Endothelial cell of umbilical vein (primary cell): ENCODE data around the gene SEPTIN10. TPM values are rescaled to one million over a fixed set of nuclear protein-coding genes. Genes with fewer than 3 reads are reported as not detected.

ENCODE experiments used
- BruUV-seq: library from RNA; stranded (reverse); fragments of 400-500 nt; replicated peaks from 2 replicates; lab custom pipeline; 2021; lab: Mats Ljungman, UMichigan
- CTCF ChIA-PET: fragments of 300-600, 350-600 bp; sonication (Branson Sonifier 250); formaldehyde crosslinking; loops from one replicate; lab custom pipeline; 2021; ENCODE audit warnings: antibody characterized with exemption, inconsistent platforms; lab: Charles Lee
- POLR2A ChIA-PET: fragments of 300-600, 350-600 bp; sonication (Branson Sonifier 250); formaldehyde crosslinking; loops from one replicate; lab custom pipeline; 2021; ENCODE audit warnings: antibody characterized with exemption, inconsistent platforms; lab: Charles Lee
- DNase-seq: peaks from one replicate; pipeline ENCODE4 v3.0.0-alpha.2; 2011; ENCODE audit warnings: low read depth, low spot score
- FAIRE-seq: peaks from 2 replicates; lab custom pipeline; 2011; peaks lifted over from hg19 to GRCh38; lab: Jason Lieb, UNC
- H2AFZ ChIP-seq: 2 replicates; pipeline ENCODE4 v1.6.0; 2012; ENCODE audit warnings: low read depth, low read length, control low read depth, inconsistent platforms
- H3K27ac ChIP-seq: 2 replicates; pipeline ENCODE4 v1.5.1; 2011; ENCODE audit warnings: low read depth, mild to moderate bottlenecking, control low read depth, low read length, moderate library complexity; ENCODE audit not compliant: insufficient read depth
- H3K27me3 ChIP-seq, 2 experiments: 2 replicates each; pipeline versions ENCODE4 v1.6.0 to v1.6.1; 2011; ENCODE audit warnings: low read length in 2 of 2, mixed read lengths in 1 of 2; ENCODE audit not compliant: control insufficient read depth in 2 of 2, insufficient read depth in 2 of 2
- H3K36me3 ChIP-seq, 2 experiments: 2 replicates in 1 of 2; 3 replicates in 1 of 2; pipeline ENCODE4 v1.5.1; 2011; ENCODE audit warnings: low read length in 2 of 2, mild to moderate bottlenecking in 1 of 2, moderate library complexity in 1 of 2; ENCODE audit not compliant: control insufficient read depth in 2 of 2, insufficient read depth in 2 of 2; ENCODE audit errors: extremely low read depth in 1 of 2
- H3K4me1 ChIP-seq: 3 replicates; pipeline ENCODE4 v1.5.1; 2011; ENCODE audit warnings: mild to moderate bottlenecking, low read length; ENCODE audit not compliant: control insufficient read depth, insufficient read depth; ENCODE audit errors: extremely low read depth
- H3K4me2 ChIP-seq: 2 replicates; pipeline ENCODE4 v1.6.1; 2011; ENCODE audit warnings: low read length, control low read depth, mixed read lengths; ENCODE audit not compliant: insufficient read depth
- H3K4me3 ChIP-seq, 3 experiments: fragments of 200-600 bp in 1 of 3; sonication (generic), shearing (Covaris generic) in 1 of 3; replicated peaks in 1 of 3; 2 replicates each; pipeline ENCODE4 v1.5.1; 2011 to 2016; ENCODE audit warnings: control low read depth in 3 of 3, low read length in 3 of 3, mild to moderate bottlenecking in 2 of 3, inconsistent platforms in 1 of 3, low read depth in 1 of 3, moderate library complexity in 1 of 3; ENCODE audit not compliant: insufficient read depth in 1 of 3
- H3K79me2 ChIP-seq: 2 replicates; pipeline ENCODE4 v1.6.0; 2012; ENCODE audit warnings: low read length, inconsistent platforms; ENCODE audit not compliant: control insufficient read depth, insufficient read depth
- H3K9ac ChIP-seq: replicated peaks from 2 replicates; pipeline ENCODE3; 2011; ENCODE audit warnings: low read length, control low read depth; ENCODE audit not compliant: insufficient read depth; ENCODE audit errors: extremely low read depth
- H3K9me1 ChIP-seq: replicated peaks from 3 replicates; pipeline ENCODE4 v1.6.0; 2011; ENCODE audit warnings: mild to moderate bottlenecking, low read length; ENCODE audit not compliant: control insufficient read depth, insufficient read depth; ENCODE audit errors: extremely low read depth
- H3K9me3 ChIP-seq: replicated peaks from 2 replicates; pipeline ENCODE4 v1.5.1; 2012; ENCODE audit warnings: low read length, inconsistent platforms; ENCODE audit not compliant: control insufficient read depth, insufficient read depth
- H4K20me1 ChIP-seq: replicated peaks from 2 replicates; pipeline ENCODE3; 2011; ENCODE audit warnings: mild to moderate bottlenecking, low read length; ENCODE audit not compliant: control insufficient read depth, insufficient read depth; ENCODE audit errors: extremely low read depth
- CTCF ChIP-seq, 2 donors: IDR thresholded peaks; 1 replicate in 1 of 2; 2 replicates in 1 of 2; pipeline ENCODE4 v1.5.1; 2011; ENCODE audit warnings: low read length in 2 of 2, mild to moderate bottlenecking in 2 of 2, moderate library complexity in 2 of 2, control low read depth in 1 of 2, inconsistent platforms in 1 of 2, low read depth in 1 of 2; ENCODE audit not compliant: insufficient read depth in 1 of 2; ENCODE audit errors: extremely low read depth in 1 of 2
- EZH2 ChIP-seq: IDR thresholded peaks from 2 replicates; pipeline ENCODE4 v1.6.1; 2012; ENCODE audit warnings: borderline replicate concordance, low read depth, mild to moderate bottlenecking, moderate library complexity, low read length, inconsistent platforms; ENCODE audit not compliant: severe bottlenecking
- FOS ChIP-seq: IDR thresholded peaks from 2 replicates; pipeline ENCODE4 v1.6.1; 2011; ENCODE audit warnings: mild to moderate bottlenecking, low read length, moderate library complexity, borderline replicate concordance; ENCODE audit not compliant: insufficient read depth
- GATA2 ChIP-seq: IDR thresholded peaks from 2 replicates; pipeline ENCODE4 v1.7.0; 2011; ENCODE audit warnings: low read depth, mild to moderate bottlenecking, moderate library complexity, mixed read lengths, low read length; ENCODE audit not compliant: insufficient read length, insufficient read depth
- JUN ChIP-seq: IDR thresholded peaks from 2 replicates; pipeline ENCODE4 v1.6.1; 2011; ENCODE audit warnings: borderline replicate concordance, low read depth; ENCODE audit not compliant: insufficient read length, insufficient read depth
- MAX ChIP-seq: IDR thresholded peaks from 2 replicates; pipeline ENCODE4 v1.6.1; 2011; ENCODE audit not compliant: insufficient read depth, insufficient read length
- MYC ChIP-seq: IDR thresholded peaks from one replicate; pipeline ENCODE4 v1.6.1; 2011; ENCODE audit warnings: mild to moderate bottlenecking, low read depth, low read length
- POLR2A ChIP-seq: IDR thresholded peaks from 2 replicates; pipeline ENCODE4 v1.6.1; 2012; ENCODE audit warnings: low read depth, mild to moderate bottlenecking, control low read depth, low read length
- POLR2AphosphoS5 ChIP-seq: IDR thresholded peaks from 2 replicates; pipeline ENCODE4 v1.6.1; 2012; ENCODE audit warnings: low read depth, mild to moderate bottlenecking, control low read depth, low read length, moderate library complexity; ENCODE audit not compliant: insufficient read depth
- dilution Hi-C: fragments of 300-500 bp; cut with MboI; formaldehyde crosslinking; loops from one replicate; pipeline ENCODE4 v1.15.0; 2019; ENCODE audit warnings: low sequenced_read_pairs; ENCODE audit not compliant: extremely low pct_ligation_motif_present
- intact Hi-C: fragments of 100-400 bp; cut with micrococcal nuclease; formaldehyde crosslinking; loops from one replicate; pipeline ENCODE4 v1.10.0; 2022
- polyA plus RNA-seq, 4 experiments: library from polyadenylated mRNA; depleted of rRNA in 3 of 4; stranded (reverse) in 3 of 4; unstranded in 1 of 4; fragments of >200 nt; gene quantifications; 2 replicates each; pipeline versions ENCODE4 v1.2.1 to v1.2.3, GENCODE V29; 2011 to 2012; ENCODE audit warnings: missing spikeins in 1 of 4
- total RNA-seq: library from RNA; stranded (reverse); gene quantifications from 2 replicates; pipeline ENCODE4 v1.2.3, GENCODE V29; 2021

SEPTIN10 gene
- total and polyA plus RNA-seq, 2 donors (not counting 3 experiments of a cell fraction or from before 2014, with no cell fraction given) = 26.1 to 121 TPM

- Histone ChIP-seq H3K9me3 (no peaks in the 10 kb centered on the region), H4K20me1 (no peaks in the 10 kb centered on the region), H3K27ac (no peak overlapping the region), H3K4me2 (no peak overlapping the region), H3K9me1 (no peaks in the 10 kb centered on the region), H3K27me3 (peaks cover 10% of the 10 kb centered on the region in 2 experiments), H3K4me1 (no peaks in the 10 kb centered on the region), H2AFZ (no peak overlapping the region), H3K36me3 (no peaks in the 10 kb centered on the region), H3K79me2 (no peaks in the 10 kb centered on the region), H3K9ac (no peak overlapping the region), H3K4me3 (no peak overlapping the region)
- BruUV-seq = no TSS peak
- dilution Hi-C loops = no loop called here
- CTCF ChIA-PET = interaction anchor here (1.2 to 2.6 kb wide), 3 partner anchors 15 to 163 kb away, joined by 3 to 10 read pairs (median 6); no protein-coding TSS in a partner anchor
- no peak for DNase-seq
- TF ChIP-seq CTCF (IDR thresholded peaks at IDR 0.05; ENCODE audit: extremely low read depth in 1 of 2, insufficient read depth in 1 of 2, low read depth in 1 of 2, low read length in 2 of 2) = no peak
- TF ChIP-seq JUN = no peak
- no peak for TF ChIP-seq POLR2A
- no peak for TF ChIP-seq FOS
- no peak for TF ChIP-seq MAX
- no peak for TF ChIP-seq MYC
- TF ChIP-seq POLR2AphosphoS5 = no peak
- TF ChIP-seq GATA2 = no peak
- no peak for TF ChIP-seq EZH2
- intact Hi-C loops = no loop called here
- FAIRE-seq = no peak
- POLR2A ChIA-PET = no interaction called here
Measured at GRCh38 chr2:109531221-109531620, 82.5 kb downstream of the SEPTIN10 start.
